Adrenal gland (tissue), 12 donors: Measurements from ENCODE around the gene BCAS3. TPM values are rescaled to one million over a fixed set of nuclear protein-coding genes. Genes with fewer than 3 reads are reported as not detected.
A peak's percentile ranks its signal among the peaks of the same experiment; 100 is the strongest.

Experiments
- DNase-seq, 7 donors: peaks; one replicate each; pipeline ENCODE4 v3.0.0-alpha.2; 2019 to 2020
- H3K27ac ChIP-seq, 5 donors: fragments of 200-600 bp; sonication (generic) in 4 of 5; 1 replicate in 3 of 5; 2 replicates in 2 of 5; pipeline versions ENCODE4 v1.5.1 to v1.8.0; 2016 to 2020; ENCODE audit warnings: mild to moderate bottlenecking in 1 of 5
- H3K27me3 ChIP-seq: fragments of 200-600 bp; 2 replicates; pipeline ENCODE4 v1.8.0; 2021
- H3K36me3 ChIP-seq, 2 donors: fragments of 200-600 bp; replicated peaks in 1 of 2; 1 replicate in 1 of 2; 2 replicates in 1 of 2; pipeline versions ENCODE4 v1.5.1 to v1.8.0; 2018 to 2022
- H3K4me1 ChIP-seq, 2 donors: fragments of 200-600 bp; replicated peaks in 1 of 2; 1 replicate in 1 of 2; 2 replicates in 1 of 2; pipeline versions ENCODE4 v1.5.1 to v1.8.0; 2018 to 2021
- H3K4me3 ChIP-seq, 4 donors: fragments of 200-600 bp; sonication (generic) in 3 of 4; one replicate each; pipeline ENCODE4 v1.5.1; 2016 to 2018
- H3K9me3 ChIP-seq, 3 donors: fragments of 200-600 bp; sonication (generic) in 1 of 3; replicated peaks in 1 of 3; 1 replicate in 2 of 3; 2 replicates in 1 of 3; pipeline versions ENCODE4 v1.5.1 to v1.8.0; 2016 to 2021
- CTCF ChIP-seq, 6 experiments: fragments of 450-650 bp in 4 of 6; fragments of 200-600 bp in 2 of 6; sonication (generic) in 1 of 6; IDR thresholded peaks; 1 replicate in 5 of 6; 2 replicates in 1 of 6; pipeline versions ENCODE4 v1.5.1 to v1.8.0; 2016 to 2021; ENCODE audit warnings: antibody characterized with exemption in 6 of 6, mild to moderate bottlenecking in 2 of 6, moderate library complexity in 1 of 6
- POLR2A ChIP-seq, 2 donors: fragments of 450-650 bp; IDR thresholded peaks; one replicate each; pipeline ENCODE4 v1.6.1; 2017; ENCODE audit warnings: antibody characterized with exemption in 2 of 2, mild to moderate bottlenecking in 2 of 2, moderate library complexity in 1 of 2
- WGBS, 4 donors: extraction: QIAGEN DNeasy Blood & Tissue Kit in 2 of 4; methylation state at CpG; one replicate each; pipeline versions ENCODE4 v1.1.5 to v1.1.7; 2013 to 2017; 5-methylcytosine and 5-hydroxymethylcytosine counted together
- intact Hi-C, 2 donors: fragments of 100-400 bp; cut with DNase I; formaldehyde crosslinking; loops; one replicate each; pipeline versions ENCODE4 v1.14.1 to v1.15.0; 2022 to 2023
- polyA plus RNA-seq, 3 donors: library from polyadenylated mRNA; stranded (reverse); fragments of 200-250 nt in 2 of 3; fragments of 350-450 nt in 1 of 3; fragmentation: Illumina TruSeq in 1 of 3; extraction: RNeasy Lipid Tissue Mini Kit (QIAGEN cat#74804) in 1 of 3; gene quantifications; one replicate each; pipeline ENCODE4 v1.2.3, GENCODE V29; 2013 to 2014
- total RNA-seq, 9 donors: library from RNA; depleted of rRNA in 4 of 9; stranded (reverse); fragments of >200 nt in 4 of 9; fragments of 120-200 nt in 1 of 9; fragmentation: NEBNext Ultra II Directional in 1 of 9; extraction: Animal tissue kit (Norgen Biotek cat#: 25700) in 1 of 9; gene quantifications; one replicate each; pipeline versions ENCODE4 v1.1.0 to v1.2.4, GENCODE V29; 2013 to 2023
- donor health status: healthy with polysubstance abuse.
- donor health status: Bipolar disorder and iron deficiency.
- donor health status: DM: yes; HTN: yes; CAD: no.
- donor health status: DM: no; HTN: no; CAD: no.
- donor health status: DM: no; HTN: no; CAD: no.
- donor health status: DM: yes; HTN: yes; CAD: no.

The BCAS3 gene
- total and polyA plus RNA-seq, 12 donors = 9.4 to 105 (median 29.0) TPM

DNA sequence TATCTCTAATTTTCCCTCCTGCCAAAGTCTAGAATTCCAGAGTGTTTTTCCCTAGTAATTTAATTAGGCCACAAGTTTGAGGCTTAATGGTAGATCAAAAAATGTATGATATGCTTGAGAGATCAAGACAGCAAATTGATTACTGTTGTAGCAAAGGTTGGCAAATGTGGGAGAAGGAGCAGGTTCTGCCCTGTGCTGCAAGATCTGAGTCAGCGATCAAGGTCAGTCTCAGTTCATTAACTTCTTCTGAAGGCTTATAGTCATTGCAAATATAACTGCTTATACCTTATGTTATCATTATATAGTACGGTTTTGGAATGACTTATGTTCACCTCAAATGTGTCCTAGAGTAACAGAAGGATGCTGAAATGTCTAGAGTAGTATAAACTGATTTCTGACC, 490.9 kb downstream of the BCAS3 start:
- H3K4me1 ChIP-seq = peaks cover 0 to 6% of the 10 kb centered on the region in 2 donors
- no peaks in the 10 kb centered on the region for H3K27me3 ChIP-seq
- H3K27ac ChIP-seq = no peak overlapping the region
- peak in 2 of 7 donors; percentile 20 to 31 for DNase-seq
- no peaks in the 10 kb centered on the region for H3K36me3 ChIP-seq
- intact Hi-C loops = no loop called here
- 54 to 61% (median 59%) methylated on average over 2 of the region's 2 CpGs for WGBS, 4 donors
- no peak overlapping the region for H3K4me3 ChIP-seq
- H3K9me3 ChIP-seq = no peaks in the 10 kb centered on the region
- no peak for TF ChIP-seq CTCF (IDR thresholded peaks at IDR 0.05)
- TF ChIP-seq POLR2A (IDR thresholded peaks at IDR 0.05) = no peak

- intact Hi-C loops = no loop called here
- H3K27me3 ChIP-seq = no peaks in the 10 kb centered on the region
- H3K4me1 ChIP-seq = no peaks in the 10 kb centered on the region
- TF ChIP-seq POLR2A (IDR thresholded peaks at IDR 0.05) (no peak), CTCF (IDR thresholded peaks at IDR 0.05) (no peak)
- H3K27ac ChIP-seq = no peak overlapping the region
- H3K4me3 ChIP-seq = no peak overlapping the region
- no peaks in the 10 kb centered on the region for H3K36me3 ChIP-seq
- no peaks in the 10 kb centered on the region for H3K9me3 ChIP-seq
- DNase-seq = no peak
- 96 to 100% (median 97%) methylated on average over 1 of the region's 1 CpG for WGBS, 4 donors
These were observed 496.7 kb downstream of the BCAS3 start for GRCh38 chr17:61174310-61174709.

DNA sequence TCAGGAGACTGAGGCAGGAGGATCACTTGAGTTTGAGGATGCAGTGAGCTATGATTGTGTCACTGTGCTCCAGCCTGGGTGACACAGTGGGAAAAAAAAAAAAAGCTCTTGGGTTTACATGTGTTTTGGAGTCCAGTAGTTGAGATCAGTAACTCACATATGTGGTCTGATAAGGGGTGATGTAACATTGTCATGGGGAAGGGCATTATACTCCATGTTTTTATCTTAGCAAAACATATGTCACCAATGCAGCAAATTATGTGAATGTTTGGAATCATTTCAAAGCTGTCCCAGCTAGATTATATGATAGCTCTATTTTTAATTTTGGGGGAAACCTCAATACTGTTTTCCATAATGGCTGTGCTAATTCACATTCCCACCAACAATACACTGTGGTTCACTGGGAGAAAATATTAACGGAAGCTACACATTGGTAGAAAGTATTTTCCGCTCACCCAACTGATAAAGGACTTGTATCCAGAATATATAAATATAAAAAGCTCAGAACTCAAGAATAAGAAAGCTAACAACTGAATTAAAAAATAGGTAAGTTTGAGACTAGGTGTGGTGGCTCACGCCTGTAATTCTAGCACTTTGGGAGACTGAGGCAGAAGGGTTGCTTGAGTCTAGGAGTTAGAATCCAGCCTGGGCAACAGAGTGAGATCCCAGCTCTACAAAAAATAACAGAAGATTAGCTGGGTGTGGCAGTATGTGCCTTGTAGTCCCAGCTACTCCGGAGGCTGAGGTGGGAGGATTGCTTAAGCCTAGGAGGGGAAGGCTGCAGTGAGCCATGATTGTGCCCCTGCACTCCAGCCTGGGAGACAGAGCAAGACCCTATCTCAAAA, 497.9 kb downstream of the BCAS3 start:
- DNase-seq = no peak
- Histone ChIP-seq H3K9me3 (no peaks in the 10 kb centered on the region), H3K4me3 (no peak overlapping the region), H3K27me3 (no peaks in the 10 kb centered on the region), H3K27ac (no peak overlapping the region), H3K4me1 (no peaks in the 10 kb centered on the region), H3K36me3 (no peaks in the 10 kb centered on the region)
- TF ChIP-seq POLR2A (IDR thresholded peaks at IDR 0.05) (no peak), CTCF (IDR thresholded peaks at IDR 0.05) (no peak)
- 93 to 97% (median 96%) methylated on average over 4 of the region's 4 CpGs for WGBS, 4 donors
- intact Hi-C loops = no loop called here

DNA sequence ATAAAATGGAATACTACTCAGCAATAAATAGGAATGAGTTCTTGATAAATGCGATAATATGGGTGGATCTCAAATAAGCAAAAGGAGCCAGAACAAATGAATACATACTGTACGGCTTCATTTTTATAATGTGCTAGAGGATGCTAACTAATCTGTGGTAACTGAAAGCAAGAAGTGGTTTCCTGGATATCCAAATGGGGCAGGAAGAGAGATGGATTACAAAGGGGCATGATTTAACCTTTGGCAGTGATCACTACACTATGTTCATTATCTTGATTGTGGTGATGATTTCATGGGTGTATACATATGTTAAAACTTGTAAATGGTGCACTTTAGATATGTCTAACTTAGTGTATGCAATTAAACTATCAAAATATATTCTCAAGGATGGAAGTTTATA, 499.7 kb downstream of the BCAS3 start:
- Histone ChIP-seq H3K27ac (no peak overlapping the region), H3K4me3 (no peak overlapping the region), H3K4me1 (no peaks in the 10 kb centered on the region), H3K27me3 (no peaks in the 10 kb centered on the region), H3K36me3 (no peaks in the 10 kb centered on the region), H3K9me3 (no peaks in the 10 kb centered on the region)
- DNase-seq = no peak
- intact Hi-C loops = no loop called here
- WGBS, 4 donors = 93 to 98% (median 96%) methylated on average over 2 of the region's 2 CpGs
- TF ChIP-seq POLR2A (IDR thresholded peaks at IDR 0.05) (no peak), CTCF (IDR thresholded peaks at IDR 0.05) (no peak)
